Activated CD8-positive, alpha-beta T cell treated with anti-CD3 and anti-CD28 coated beads for 36 hours (primary cell): ENCODE results near the gene TGFB2. TPM values are rescaled to one million over a fixed set of nuclear protein-coding genes. Genes with fewer than 3 reads are reported as not detected.

ENCODE experiments used
- ATAC-seq: fragments of 200-7000 bp; cut with Tn5 transposase; one replicate; pipeline ENCODE4 v1.10.0; 2021; ENCODE audit warnings: mild to moderate bottlenecking, moderate library complexity
- CTCF ChIA-PET: fragments of 350-600 bp; sonication (Branson Sonifier 250); formaldehyde crosslinking; loops from one replicate; lab custom pipeline; 2021; ENCODE audit warnings: antibody characterized with exemption; lab: Charles Lee
- POLR2A ChIA-PET: fragments of 350-600 bp; sonication (Branson Sonifier 250); formaldehyde crosslinking; loops from one replicate; lab custom pipeline; 2021; ENCODE audit warnings: antibody characterized with exemption; lab: Charles Lee
- DNase-seq: peaks from one replicate; pipeline ENCODE4 v3.0.0-alpha.2; 2020
- H3K27ac Mint-ChIP-seq: one replicate; pipeline ENCODE4 v1.8.0; 2021; ENCODE audit warnings: mild to moderate bottlenecking, mixed read lengths
- H3K27me3 Mint-ChIP-seq: one replicate; pipeline ENCODE4 v1.8.0; 2021; ENCODE audit warnings: mixed read lengths
- H3K36me3 Mint-ChIP-seq: one replicate; pipeline ENCODE4 v1.8.0; 2021; ENCODE audit warnings: low read depth, mixed read lengths
- H3K4me1 Mint-ChIP-seq: one replicate; pipeline ENCODE4 v1.8.0; 2021; ENCODE audit warnings: low read depth, mixed read lengths
- H3K4me3 Mint-ChIP-seq: one replicate; pipeline ENCODE4 v1.8.0; 2021; ENCODE audit warnings: mild to moderate bottlenecking, moderate library complexity, mixed read lengths
- H3K9me3 Mint-ChIP-seq: one replicate; pipeline ENCODE4 v1.8.0; 2021; ENCODE audit warnings: mixed read lengths
- CTCF ChIP-seq: fragments of 200-600 bp; IDR thresholded peaks from one replicate; pipeline ENCODE4 v1.8.0; 2022; ENCODE audit warnings: antibody characterized with exemption, mild to moderate bottlenecking
- intact Hi-C: fragments of 100-400 bp; cut with micrococcal nuclease; formaldehyde crosslinking; loops from one replicate; pipeline ENCODE4 v1.10.0; 2022
- total RNA-seq, 2 experiments: library from RNA; stranded (reverse); gene quantifications; one replicate each; pipeline ENCODE4 v1.2.3, GENCODE V29; 2021

TGFB2 gene
- total RNA-seq, 2 experiments from 2014 or later, result not detected

DNA sequence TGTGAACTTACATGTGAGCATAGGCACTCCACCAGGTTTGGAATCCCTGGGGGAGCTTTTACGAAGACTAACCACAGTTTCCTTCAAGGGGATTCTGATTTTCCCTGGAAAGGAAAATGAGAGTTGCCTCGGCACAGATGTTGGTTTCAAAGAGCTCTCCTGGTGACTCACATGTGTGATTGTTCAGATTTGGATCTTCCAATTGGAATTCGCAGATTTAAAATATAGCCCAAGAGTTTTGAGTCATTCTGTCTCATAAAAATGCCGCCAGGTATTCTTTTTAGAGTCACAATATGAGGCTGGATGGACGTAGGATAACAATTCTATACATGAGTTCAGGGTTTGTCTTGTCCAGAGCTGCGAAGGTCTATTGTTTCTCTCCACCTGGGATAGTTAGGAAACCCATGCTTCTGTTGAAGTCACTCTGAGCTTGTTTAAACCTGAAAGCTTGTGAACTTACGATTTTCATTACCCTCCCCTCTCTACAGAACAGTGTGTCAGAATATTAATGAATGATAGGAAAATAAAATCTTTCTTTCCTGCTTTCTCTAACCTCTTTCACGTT lies 64.9 kb downstream of the TGFB2 start:
- H3K4me3 Mint-ChIP-seq, result no peak overlapping the region
- no peaks in the 10 kb centered on the region for H3K4me1 Mint-ChIP-seq
- no peak overlapping the region for H3K27ac Mint-ChIP-seq
- POLR2A ChIA-PET, result no interaction called here
- TF ChIP-seq CTCF, result no peak
- H3K9me3 Mint-ChIP-seq, result no peaks in the 10 kb centered on the region
- no peak for DNase-seq
- peaks cover 5% of the 10 kb centered on the region for H3K27me3 Mint-ChIP-seq
- CTCF ChIA-PET, result interaction anchor here (1.4 kb wide), 1 partner anchor 43 kb away, joined by 3 read pairs; no protein-coding TSS in a partner anchor
- intact Hi-C loops, result no loop called here
- H3K36me3 Mint-ChIP-seq, result no peaks in the 10 kb centered on the region
- no peak for ATAC-seq

DNA sequence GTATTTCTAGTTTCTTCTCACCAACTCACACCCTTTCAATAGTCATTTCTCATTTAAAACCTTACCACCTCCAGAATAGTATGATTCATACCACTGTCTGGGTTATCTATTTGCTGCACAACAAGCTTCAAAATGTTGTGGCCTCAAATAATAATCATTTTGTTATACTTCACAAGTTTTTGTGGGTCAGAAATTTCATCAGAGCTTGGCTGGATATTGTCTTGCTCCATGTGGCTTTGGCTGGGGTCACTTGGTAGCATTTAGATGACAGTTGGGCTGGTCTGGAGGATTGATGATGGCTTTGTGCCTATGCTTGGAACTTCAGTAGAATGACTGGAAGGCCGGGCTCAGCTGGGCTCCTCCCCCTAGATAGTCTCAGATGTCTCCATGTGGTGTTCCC lies 66.0 kb downstream of the TGFB2 start:
- H3K4me1 Mint-ChIP-seq, result no peaks in the 10 kb centered on the region
- intact Hi-C loops, result no loop called here
- ChIA-PET CTCF (interaction anchor here (1.4 kb wide), 1 partner anchor 42 kb away, joined by 3 read pairs; no protein-coding TSS in a partner anchor), POLR2A (no interaction called here)
- H3K27ac Mint-ChIP-seq, result no peak overlapping the region
- no peak for TF ChIP-seq CTCF
- DNase-seq (no peak), ATAC-seq (no peak)
- no peaks in the 10 kb centered on the region for H3K9me3 Mint-ChIP-seq
- no peak overlapping the region for H3K4me3 Mint-ChIP-seq
- peaks cover 5% of the 10 kb centered on the region for H3K27me3 Mint-ChIP-seq
- H3K36me3 Mint-ChIP-seq, result no peaks in the 10 kb centered on the region

- no peak for TF ChIP-seq CTCF
- Mint-ChIP-seq H3K9me3 (peaks cover 5% of the 10 kb centered on the region), H3K27me3 (peaks cover 3% of the 10 kb centered on the region), H3K4me3 (no peak overlapping the region), H3K27ac (no peak overlapping the region), H3K36me3 (no peaks in the 10 kb centered on the region), H3K4me1 (no peaks in the 10 kb centered on the region)
- CTCF ChIA-PET, result no interaction called here
- ATAC-seq (no peak), DNase-seq (no peak)
- POLR2A ChIA-PET, result no interaction called here
- intact Hi-C loops, result no loop called here
Observed at GRCh38 chr1:218412171-218412570, 67.0 kb downstream of the TGFB2 start.

DNA sequence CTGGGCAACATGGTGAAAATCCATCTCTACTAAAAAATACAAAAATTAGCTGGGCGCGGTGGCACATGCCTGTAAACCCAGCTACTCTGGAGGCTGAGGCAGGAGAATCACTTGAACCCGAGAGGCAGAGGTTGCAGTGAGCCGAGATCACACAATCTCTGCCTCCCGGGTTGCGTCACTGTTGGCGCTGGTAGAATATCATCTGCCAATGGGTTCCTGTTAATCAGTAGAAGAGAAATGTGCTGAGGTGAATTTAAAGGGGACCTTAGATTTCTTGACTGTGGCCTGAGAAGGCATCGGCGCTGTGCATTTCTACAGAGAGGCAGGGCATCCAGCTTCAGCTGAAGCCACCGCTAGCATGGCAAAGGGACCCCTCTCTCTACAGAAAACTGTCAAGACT lies 68.0 kb downstream of the TGFB2 start:
- H3K27ac Mint-ChIP-seq, result no peak overlapping the region
- CTCF ChIA-PET, result no interaction called here
- peaks cover 3% of the 10 kb centered on the region for H3K27me3 Mint-ChIP-seq
- TF ChIP-seq CTCF, result no peak
- DNase-seq (no peak), ATAC-seq (no peak)
- no peak overlapping the region for H3K4me3 Mint-ChIP-seq
- intact Hi-C loops, result no loop called here
- POLR2A ChIA-PET, result no interaction called here
- H3K36me3 Mint-ChIP-seq, result no peaks in the 10 kb centered on the region
- no peaks in the 10 kb centered on the region for H3K4me1 Mint-ChIP-seq
- H3K9me3 Mint-ChIP-seq, result peaks cover 5% of the 10 kb centered on the region

DNA sequence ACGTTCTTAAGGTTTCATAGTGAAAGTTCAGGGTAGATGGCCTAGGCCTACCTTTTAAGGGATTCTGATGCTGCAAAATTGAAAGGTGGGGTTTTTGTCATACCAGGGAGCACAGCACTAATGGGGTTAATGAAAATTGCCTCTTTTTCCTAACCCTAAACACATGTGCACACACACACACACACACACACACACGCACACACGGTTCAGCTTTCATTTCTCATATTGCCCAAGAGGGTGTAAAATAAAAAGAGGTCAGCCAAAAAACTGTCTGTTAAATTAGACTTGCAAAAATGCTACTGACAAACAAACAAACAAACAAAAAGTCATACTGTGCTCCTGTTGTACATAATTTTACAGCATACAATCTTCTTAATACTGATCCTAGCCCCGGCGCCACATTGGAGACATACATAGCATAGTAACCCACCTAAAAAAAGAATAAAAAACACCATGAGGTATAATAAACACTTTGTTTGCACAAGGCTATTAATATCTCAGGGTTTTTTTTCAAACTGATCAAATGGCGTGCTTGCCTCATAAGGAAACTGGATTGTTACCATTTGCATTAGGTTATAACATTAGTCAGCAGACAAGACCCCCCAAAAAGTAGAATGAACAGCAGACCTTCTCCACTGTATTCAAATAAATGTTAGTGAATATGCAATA lies 69.1 kb downstream of the TGFB2 start:
- Mint-ChIP-seq H3K36me3 (no peaks in the 10 kb centered on the region), H3K27me3 (peaks cover 3% of the 10 kb centered on the region), H3K9me3 (peaks cover 5% of the 10 kb centered on the region), H3K4me1 (no peaks in the 10 kb centered on the region), H3K4me3 (no peak overlapping the region), H3K27ac (no peak overlapping the region)
- POLR2A ChIA-PET, result no interaction called here
- TF ChIP-seq CTCF, result no peak
- intact Hi-C loops, result no loop called here
- ATAC-seq, result no peak
- DNase-seq, result no peak
- CTCF ChIA-PET, result no interaction called here
